GM19240 (cell line): ENCODE data around the gene C11orf21.

Source experiments
- DNase-seq: peaks from one replicate; pipeline ENCODE4 v3.0.0; 2011; ENCODE audit warnings: low spot score; ENCODE audit not compliant: insufficient read length

C11orf21 gene

DNA sequence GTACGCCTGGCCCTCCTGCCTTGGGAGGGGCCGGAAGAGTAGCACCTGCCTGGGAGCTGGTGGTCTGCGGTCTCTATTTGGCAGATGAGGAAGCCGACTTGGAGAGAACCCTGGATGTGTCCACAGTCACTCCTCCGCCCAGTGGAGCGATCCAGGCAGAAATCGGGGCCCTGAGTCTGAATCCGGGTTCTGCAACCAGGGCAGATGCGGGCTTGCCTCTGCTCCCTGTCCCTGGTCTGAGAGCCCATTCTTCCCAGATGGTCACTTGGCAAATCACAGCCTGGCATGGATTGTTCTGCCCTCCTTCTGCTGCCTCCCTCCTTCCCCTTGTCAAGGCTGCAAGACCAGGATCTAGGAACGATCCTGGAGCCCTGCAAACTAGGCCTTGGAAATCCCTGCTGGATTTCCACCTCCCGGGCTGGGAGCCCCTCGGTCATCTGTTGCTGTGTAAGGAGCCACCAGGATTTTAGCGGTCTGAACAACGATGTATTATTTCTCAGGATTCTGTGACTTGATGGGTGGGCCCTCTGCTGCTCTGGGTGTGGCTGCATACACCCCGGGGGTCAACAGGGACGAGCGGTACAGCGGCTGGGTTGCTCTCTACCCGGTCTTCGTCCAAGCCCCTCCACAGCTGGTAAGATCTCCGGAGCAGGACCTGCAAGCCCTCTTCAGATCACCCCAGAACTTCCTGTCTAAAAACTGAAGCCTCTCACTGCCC is 29.3 kb downstream of the C11orf21 start:
- no peak for DNase-seq

DNA sequence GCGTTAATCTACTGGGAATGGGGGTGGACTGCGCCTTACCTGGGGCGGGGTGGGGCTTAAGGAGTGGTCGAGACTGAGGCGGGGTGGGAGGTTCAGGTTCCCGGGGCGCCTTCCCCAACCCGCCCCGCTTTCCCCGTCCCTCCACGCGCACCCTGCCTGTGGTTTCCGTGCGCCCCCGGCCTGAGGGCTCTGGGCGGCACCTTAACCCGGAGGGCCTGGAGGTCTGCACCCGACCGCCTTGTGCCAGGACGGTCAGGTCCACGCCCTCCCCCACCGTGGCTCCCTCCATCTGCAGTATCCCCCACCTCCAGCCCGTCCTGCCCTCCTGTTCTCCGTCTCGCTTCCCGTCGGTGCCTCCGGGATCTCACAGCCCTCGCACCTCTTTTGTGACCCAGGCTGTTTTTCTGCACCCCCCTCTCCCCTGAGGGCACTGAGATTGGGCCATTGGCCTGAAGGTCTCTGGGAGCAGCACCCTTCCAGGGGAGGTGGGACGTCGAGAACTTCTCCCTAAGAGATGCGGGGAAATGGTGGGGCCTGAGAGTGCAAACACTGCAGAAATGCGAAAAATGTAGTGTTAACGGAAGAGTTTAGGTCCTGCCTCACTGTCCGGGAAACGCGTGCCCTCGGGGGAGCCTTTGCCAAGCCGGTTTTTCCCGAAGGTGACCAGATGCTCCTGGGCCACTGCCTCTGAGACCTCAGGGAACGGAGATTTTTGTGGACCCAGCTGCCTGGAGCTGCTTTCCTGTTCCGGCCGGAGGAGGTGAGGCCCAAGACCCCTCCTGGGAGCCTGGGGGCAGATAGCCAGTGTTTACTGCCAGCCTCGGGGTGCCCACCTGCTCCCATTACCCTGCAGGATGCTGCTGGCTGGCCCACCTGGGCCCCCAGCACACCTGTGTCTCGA is 30.1 kb downstream of the C11orf21 start:
- no peak for DNase-seq

DNA sequence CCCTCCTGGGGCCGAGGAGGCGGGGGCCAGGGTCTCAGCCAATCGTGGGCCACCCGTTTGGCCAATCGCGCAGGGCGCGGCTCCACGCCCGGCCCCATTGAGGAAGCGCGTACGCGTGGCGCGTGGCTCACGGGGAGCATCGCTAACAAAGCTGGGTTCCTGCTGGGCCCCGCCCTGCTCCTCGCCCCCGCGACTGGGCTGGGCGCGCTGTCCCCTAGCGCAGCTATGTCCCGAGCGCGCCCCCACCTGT is 30.7 kb downstream of the C11orf21 start:
- DNase-seq = no peak

DNA sequence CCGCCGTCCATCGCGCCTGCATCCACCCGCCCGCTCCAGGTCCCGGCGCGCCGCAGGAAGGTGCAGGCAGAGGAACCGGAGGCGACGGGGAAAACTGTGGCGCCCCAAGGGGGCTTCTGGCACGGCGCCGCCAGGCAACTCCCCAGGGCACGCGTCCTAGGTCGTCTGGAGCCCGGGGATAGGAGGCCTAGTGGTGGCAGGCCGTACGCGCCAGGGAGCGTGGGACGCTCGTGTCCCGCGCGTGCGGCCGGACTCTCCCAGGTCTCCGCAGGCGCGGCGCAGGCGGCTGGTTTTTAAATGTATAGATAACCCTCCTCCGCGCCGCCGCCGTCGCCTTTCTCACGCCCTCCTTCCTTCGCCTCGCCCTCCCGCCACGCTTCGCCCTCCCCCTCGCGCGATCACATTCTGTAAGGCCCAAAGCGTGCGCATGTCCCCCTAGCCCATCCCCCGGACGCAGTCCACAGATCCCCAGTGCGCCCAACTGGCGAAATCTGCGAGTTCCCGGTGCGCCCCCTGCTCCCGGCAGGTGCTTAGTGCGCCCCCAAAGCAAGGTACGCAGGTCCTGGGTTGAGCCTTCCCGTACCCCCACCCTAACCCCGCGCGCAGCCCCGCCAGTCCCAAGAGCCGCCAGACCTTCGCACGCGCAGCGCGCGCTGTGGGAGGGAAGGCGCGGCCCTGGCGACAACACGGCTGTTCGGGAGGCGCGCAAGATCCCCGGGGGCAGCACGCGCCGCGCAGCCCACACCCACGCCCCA is 31.2 kb downstream of the C11orf21 start, which contains the start of gene ASCL2:
Gene ASCL2 (minus strand): TSS at position 267 of the 755 bp plus-strand sequence. CDS start 256 bp downstream, at position 11.
- no peak for DNase-seq

DNA sequence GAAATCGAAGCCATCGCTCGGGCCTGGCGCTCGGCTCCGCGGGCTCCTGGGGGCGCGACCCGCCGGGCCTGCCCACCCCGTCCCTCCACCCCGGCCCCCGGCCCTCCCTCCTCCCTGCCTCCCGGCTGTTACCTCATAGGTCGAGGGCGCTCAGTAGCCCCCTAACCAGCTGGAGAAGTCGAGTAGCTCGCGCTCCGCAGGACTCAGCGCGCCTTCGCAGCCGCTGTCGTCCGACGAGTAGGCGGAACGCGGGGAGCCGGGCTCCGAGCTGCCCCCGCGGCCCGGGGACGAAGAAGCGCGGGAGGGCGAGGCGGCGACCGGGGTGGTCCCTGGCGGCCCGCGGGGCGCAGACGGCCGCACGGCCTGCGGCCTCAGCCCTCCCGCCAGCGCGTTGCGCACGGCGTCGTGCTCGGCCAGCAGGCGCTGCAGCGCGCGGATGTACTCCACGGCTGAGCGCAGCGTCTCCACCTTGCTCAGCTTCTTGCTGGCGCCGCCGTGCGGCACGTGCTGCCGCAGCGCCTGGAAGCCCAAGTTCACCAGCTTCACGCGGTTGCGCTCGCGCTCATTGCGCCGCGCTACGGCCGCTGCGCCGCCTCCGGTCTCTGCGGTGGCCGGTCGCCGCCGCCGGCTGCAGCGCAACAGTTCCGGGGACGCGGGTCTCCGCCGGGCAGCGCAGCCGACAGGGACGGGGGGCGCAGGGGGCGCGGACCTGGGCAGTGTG is 32.0 kb downstream of the C11orf21 start:
- no peak for DNase-seq

DNA sequence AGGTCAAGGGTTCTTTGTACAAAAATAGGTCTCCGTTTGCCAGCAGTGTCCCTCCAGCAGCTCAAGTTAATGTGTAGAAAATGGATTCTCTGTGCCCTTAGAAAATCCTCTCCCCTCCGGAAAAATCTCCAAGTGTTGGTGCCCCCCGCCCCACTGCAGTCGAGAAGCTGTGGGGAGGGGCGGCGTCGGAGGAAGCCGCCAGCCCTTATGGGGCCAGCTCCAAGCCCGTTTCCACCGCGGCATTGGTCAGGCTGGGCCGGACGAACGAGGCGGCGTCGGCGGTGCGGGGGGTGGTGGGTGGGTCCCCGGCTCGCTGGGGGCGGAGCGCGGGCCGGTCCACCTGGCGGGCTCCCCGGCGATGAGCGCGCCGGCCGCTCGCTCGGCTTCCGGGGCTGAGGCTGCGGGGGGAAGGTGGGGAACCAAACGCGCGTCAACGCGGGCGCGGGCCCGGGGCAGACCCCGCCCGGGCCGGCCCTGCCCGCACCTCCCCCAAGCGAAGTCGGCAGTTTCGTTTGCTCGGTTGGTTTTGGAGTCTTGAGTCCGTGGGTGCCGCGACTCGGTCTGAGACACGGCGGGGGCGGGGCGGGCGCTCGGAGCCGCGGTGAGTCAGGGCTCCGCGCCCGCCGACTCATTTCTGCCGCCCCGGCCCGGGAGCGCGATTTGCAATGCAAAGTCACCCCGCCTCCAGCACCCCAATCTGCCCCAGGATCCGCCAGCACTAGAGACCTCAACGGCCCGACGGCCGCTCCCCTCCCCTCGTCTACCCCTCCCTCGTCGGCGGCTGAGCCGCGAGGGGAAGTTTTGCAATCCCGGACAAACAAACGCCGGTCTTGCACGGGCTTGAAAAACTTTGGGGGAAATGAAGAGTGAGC is 32.8 kb downstream of the C11orf21 start:
- no peak for DNase-seq

DNA sequence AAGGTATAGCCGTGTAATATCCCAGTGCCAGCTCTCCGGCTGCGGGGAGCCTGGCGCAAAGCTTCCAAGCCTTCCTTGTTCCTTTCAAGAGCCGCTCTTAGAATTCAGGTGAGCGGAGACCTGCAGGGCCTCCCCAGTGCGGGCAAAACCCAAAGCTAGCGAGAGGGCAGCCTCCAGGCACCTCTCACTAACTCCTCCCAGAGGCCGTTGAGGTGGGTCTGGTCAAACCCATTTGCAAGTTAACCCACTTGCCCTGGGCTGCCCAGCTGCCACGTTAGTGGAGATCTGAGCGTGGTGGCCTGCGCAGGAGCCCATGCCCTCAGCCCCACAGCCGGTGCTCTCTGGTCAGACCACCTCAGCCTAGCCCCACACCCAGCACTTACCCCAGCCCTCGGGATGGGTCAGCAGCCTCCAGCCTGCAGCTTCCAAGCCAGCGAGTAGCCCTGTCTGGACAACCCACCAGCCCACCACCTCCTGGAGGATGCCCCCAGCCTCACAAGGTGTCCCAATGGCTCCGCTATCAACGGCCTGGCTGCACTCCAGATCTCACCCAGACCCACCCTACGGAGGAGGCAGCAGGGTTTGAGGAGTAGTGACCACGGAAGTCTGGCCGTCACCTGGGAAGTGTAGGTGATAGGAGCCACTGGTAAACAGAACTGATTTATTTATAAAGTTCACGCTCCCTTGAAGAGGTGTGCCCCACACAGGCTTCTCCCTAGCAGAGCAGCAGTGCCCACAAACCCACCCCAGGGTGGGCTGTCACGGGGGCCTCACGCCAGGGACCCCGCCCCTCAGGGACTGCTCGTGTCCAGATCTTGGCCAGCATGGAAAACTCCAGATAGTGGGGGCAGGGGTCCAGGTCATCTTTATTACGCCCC is 33.6 kb downstream of the C11orf21 start:
- no peak for DNase-seq

DNA sequence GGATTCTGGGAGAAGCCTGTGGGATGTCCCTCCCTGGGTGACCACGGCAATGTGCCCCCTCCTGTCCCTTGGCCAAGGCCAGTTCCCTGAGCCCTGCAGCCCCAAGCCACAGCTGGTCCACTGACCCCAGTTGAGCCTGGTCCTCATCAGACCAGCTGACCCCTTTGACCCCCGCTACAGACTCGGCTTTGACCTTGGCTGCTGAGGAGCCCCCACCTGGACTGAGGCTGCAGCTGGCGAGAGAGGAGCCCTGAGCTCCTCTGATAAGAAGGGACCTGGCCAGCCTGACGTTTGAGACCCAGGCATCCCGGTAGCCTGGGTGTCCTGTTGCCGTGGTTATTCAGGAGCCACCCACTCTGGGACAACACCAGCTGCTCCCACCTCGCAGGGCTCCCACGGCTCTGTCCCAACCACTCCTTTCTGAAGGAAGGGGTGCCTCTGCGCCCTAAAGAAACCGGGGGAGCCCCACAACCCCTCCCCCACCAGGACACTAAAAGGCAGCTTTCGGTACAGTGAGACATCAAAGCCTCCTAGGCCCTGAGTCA is 34.3 kb downstream of the C11orf21 start:
- DNase-seq = no peak

DNA sequence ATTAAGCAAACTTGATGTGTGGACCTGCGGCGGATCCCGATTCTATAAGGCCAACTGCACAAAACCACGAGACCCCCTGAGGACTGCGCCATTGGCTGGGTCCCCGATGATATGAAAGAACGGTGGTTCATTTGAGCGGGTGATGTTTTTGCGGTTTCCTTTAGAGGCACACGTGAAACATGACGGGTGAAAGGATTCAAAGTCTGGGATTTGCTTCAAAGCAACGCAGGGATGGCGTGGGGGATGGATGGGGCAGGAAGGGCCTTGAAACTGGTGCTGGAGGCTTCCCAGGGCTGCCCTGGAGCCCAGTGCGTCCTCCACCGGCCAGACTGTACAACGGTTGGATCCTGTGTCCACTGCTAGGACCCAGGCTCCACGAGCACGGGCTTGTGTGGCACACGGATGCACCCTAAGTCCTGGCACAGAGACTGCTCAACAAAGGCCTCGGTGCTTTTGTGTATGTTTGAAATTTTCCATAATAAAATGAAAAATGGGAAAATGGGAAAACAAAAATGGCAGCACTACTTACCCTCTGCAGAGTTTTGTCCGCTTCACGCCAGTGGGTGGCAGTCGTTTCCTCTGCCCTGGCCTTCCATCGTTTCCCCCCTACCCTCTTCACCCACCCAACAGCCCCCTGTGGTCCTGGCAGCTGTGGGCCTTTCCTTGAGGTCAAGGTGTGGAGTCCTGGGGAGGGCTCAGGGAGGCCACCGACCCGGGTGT is 35.0 kb downstream of the C11orf21 start:
- DNase-seq = no peak

DNA sequence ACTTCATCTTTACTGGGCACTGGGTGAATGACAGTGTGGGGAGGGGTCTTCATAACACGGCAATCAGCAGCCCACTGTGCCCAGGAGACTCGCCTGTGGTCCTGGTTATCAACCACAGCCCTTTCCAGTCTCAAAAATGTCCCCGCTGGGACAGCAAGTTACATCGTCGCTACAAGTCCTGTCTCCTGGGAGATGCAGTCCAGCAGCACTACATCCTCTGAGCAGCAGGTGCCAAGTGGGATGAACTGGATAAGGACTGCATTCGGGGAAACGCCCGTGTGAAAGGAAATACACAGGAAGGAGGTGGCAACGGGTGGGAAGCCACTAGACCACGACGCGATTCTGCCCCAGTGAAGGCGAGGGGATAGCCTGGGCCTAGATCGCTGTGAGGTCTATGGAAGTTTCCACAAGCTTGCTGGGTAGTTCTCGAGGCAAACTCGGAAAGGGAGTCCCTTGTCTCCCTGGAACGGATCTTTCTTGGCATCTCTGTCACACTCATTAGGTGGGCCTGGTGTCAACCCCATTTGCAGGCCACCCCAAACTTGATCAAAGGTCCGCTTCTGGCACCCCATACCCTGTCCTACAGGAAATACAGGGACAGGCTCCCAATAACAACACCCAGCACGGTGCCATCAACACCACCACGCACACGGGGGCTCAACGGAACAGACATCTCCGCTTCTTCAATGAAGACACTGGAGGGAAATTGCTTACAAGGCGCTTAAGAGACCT is 35.7 kb downstream of the C11orf21 start:
- DNase-seq = no peak

DNA sequence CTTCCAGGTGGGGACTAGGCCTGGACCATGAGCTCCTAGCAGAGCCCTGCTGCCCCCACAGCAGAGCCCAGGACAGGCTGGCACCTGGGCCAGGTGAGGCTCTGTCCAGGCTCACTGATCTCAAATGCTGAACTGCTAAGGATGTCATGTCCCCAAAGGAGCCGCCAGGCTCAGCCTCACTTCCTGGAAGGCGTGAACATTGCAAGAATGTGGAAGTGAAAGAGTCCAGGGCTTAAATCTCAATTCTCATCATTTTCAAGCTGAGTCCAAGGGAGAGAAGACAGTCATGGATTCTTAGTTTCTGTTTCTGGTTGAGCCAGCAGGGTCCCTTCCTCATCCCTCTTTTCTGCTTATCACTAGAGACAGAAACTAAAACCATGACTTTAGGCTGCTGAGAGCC is 36.3 kb downstream of the C11orf21 start:
- DNase-seq = peak; percentile 41

DNA sequence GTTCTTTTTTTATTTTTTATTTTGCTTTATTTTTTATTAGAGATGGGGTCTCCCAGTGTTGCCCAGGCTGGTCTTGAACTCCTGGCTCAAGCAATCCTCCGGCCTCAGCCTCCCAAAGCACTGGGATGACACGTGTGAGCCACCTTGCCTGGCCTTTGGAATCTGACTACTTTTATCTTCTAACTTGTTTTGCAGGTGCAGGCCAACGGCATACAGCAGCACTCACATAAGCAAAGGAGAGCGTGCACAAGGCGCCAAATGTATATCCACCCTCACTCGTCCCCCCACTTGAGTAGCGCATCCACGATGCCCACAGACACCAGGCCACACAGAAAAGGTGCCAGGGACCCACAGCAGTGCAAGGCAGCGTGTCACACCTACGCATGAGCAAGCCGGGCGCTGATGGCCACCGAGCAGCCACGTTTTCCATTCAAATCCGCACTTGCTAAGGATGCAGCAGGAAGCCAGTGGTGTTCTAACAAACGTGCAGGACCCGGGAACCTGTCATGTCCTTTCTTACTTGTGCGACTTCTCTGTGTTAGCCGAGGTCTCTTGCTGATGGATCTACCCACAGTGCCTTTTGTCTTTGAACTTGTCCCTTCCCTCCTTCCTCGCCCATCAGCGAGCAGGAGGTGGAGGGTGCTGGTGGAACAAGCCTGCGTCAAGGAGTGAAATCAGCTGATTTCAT is 37.2 kb downstream of the C11orf21 start:
- no peak for DNase-seq

DNA sequence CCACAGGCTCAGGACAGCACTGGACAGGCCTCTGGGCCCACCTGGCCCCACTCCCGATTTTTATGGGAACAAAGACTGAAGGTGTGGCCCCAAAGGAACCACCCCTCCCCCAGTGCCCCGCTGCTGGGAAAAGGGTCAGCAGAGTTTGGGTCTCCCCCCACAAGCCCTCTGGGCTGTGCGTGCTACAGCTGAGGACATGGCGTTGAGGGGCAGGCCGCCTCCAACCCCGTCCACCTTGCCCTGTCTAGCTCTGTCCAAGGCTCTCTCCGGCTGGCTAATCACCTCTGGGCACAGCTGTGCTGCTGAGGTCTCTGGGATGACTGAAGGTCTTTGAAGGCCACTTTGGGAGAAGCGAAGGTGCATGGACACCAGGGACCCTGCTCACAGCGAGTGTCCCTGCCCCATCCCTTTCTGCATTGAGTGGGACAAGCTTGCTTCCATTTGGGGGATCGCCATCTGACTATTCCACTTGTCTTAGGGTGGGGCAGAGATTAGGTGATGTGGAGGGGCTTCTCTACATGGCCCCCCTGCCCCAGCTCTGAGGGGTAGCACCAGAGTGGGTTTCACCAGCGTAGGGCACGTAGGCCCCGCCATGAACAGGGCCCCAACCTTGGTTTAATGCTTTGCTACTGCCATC is 37.9 kb downstream of the C11orf21 start:
- DNase-seq = no peak

DNA sequence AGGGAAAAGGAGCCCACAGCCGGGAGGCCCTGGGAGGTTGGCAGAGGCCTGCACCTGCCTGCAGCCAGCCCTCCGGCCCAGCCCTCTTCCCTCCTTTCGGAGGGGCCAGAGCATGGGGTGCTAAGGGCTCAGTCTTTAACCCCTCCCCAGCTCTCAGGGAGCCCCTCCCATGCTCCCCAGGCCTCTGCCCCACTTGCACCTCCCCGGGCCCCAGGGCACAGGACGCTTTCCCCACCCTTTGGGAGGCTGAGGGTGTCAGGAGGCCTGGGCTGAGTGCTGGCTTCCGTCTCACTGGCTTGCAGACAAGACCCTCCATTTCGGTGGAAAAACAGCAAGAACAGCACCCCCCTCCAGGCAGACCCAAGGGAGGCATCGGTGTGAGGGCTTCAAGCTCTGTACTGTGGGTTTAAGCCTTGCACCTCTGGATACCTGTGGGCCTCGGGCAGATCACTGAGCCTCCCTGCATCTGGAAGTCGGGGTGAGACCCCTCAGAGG is 38.6 kb downstream of the C11orf21 start:
- DNase-seq = no peak

DNA sequence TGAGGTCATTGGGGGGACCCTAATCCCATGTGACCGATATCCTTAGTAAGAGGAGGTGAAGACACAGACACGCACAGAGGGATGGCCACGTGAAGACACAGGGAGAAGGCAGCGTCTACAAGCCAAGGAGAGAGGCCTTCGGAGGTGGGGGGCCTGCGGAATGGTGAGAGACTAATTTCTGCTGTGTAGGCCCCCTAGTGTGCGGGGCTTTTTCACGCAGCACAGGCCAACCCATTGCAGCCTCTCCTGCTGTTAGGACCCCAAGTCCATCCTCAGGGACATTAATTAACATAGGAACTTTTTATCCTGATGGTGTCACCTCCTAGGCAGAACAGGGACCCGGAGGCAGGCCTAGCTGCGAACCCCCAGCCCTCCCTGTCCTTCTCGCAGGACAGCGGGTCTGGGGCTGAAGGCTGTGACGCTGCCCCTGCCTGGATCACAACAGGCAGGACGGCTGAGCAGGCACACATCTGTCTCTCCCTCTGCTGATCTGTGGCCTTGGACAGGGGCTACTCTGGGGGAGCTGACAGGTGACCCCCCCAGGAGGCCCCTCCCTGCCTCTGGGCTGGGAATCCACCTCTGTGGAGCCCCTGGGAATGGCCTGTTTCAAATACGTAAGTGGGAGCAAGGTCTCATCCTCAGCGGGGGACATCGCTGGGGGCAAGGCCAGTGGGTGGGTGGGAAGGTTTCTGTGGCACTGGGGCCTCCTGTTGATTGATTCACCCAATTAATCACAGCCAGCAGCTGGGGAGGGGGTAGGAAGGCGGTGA is 39.2 kb downstream of the C11orf21 start:
- no peak for DNase-seq
